Measurements from ENCODE around the gene RNF220. TPM values are rescaled to one million over a fixed set of nuclear protein-coding genes. Genes with fewer than 3 reads are reported as not detected.

RNF220 gene
- total RNA-seq, 3 donors from 2014 or later = 61.9 to 83.9 (median 72.7) TPM

- Histone ChIP-seq H3K4me1 (ENCODE audit: low read depth) (no peaks in the 10 kb centered on the region), H3K36me3 (ENCODE audit: low read depth) (no peaks in the 10 kb centered on the region), H3K9me3 (no peaks in the 10 kb centered on the region), H3K4me3 (no peak overlapping the region)
- intact Hi-C loops (cut with DNase I, micrococcal nuclease) = no loop called here
- ATAC-seq (peak; percentile 28), DNase-seq (peak in 1 of 3 donors; percentile 14)
- TF ChIP-seq CTCF (IDR thresholded peaks at IDR 0.05) = no peak
Observed at GRCh38 chr1:44460107-44460882, 55.2 kb downstream of the RNF220 start.

- Histone ChIP-seq H3K4me1 (ENCODE audit: low read depth) (no peaks in the 10 kb centered on the region), H3K9me3 (no peaks in the 10 kb centered on the region), H3K4me3 (no peak overlapping the region), H3K36me3 (ENCODE audit: low read depth) (no peaks in the 10 kb centered on the region)
- ATAC-seq (no peak), DNase-seq (no peak)
- TF ChIP-seq CTCF (IDR thresholded peaks at IDR 0.05) = no peak
- intact Hi-C loops (cut with DNase I, micrococcal nuclease) = no loop called here
Observed at GRCh38 chr1:44464361-44464760, 59.3 kb downstream of the RNF220 start.

- TF ChIP-seq CTCF (IDR thresholded peaks at IDR 0.05) = no peak
- intact Hi-C loops (cut with DNase I, micrococcal nuclease) = no loop called here
- Histone ChIP-seq H3K9me3 (no peaks in the 10 kb centered on the region), H3K36me3 (ENCODE audit: low read depth) (no peaks in the 10 kb centered on the region), H3K4me3 (no peak overlapping the region), H3K4me1 (ENCODE audit: low read depth) (no peaks in the 10 kb centered on the region)
- ATAC-seq (no peak), DNase-seq (no peak)
Observed at GRCh38 chr1:44467566-44467965, 62.5 kb downstream of the RNF220 start.

GRCh38 chr1:44471911-44472453, 66.9 kb downstream of the RNF220 start:
- TF ChIP-seq CTCF (IDR thresholded peaks at IDR 0.05) = no peak
- intact Hi-C loops (cut with DNase I, micrococcal nuclease) = no loop called here
- H3K4me3 ChIP-seq = no peak overlapping the region

GRCh38 chr1:44472620-44473525, 67.8 kb downstream of the RNF220 start:
- no peak for TF ChIP-seq CTCF (IDR thresholded peaks at IDR 0.05)
- DNase-seq (no peak), ATAC-seq (peak; percentile 52)
- no peak overlapping the region for H3K4me3 ChIP-seq
- H3K9me3 ChIP-seq = no peaks in the 10 kb centered on the region
- no peaks in the 10 kb centered on the region for H3K36me3 ChIP-seq (ENCODE audit: low read depth)
- intact Hi-C loops (cut with DNase I, micrococcal nuclease) = no loop called here
- H3K4me1 ChIP-seq (ENCODE audit: low read depth) = no peaks in the 10 kb centered on the region

More at GRCh38 chr1:44471911-44472453, 66.9 kb downstream of the RNF220 start:
- Histone ChIP-seq H3K4me1 (ENCODE audit: low read depth) (no peaks in the 10 kb centered on the region), H3K9me3 (no peaks in the 10 kb centered on the region), H3K36me3 (ENCODE audit: low read depth) (no peaks in the 10 kb centered on the region)
- DNase-seq (no peak), ATAC-seq (no peak)

All from mucosa of descending colon (tissue), 3 donors.